ENCODE measurements around the gene TMEM192. TPM values are rescaled to one million over a fixed set of nuclear protein-coding genes. Genes with fewer than 3 reads are reported as not detected.

The TMEM192 gene
- total RNA-seq, 1 donor, result 11.7 TPM

GRCh38 chr4:165124488-165124887 is 11.8 kb upstream of the TMEM192 start:
- H3K4me3 ChIP-seq (ENCODE audit: low read depth, low read length), result no peak overlapping the region
- TF ChIP-seq, protein P1, sequence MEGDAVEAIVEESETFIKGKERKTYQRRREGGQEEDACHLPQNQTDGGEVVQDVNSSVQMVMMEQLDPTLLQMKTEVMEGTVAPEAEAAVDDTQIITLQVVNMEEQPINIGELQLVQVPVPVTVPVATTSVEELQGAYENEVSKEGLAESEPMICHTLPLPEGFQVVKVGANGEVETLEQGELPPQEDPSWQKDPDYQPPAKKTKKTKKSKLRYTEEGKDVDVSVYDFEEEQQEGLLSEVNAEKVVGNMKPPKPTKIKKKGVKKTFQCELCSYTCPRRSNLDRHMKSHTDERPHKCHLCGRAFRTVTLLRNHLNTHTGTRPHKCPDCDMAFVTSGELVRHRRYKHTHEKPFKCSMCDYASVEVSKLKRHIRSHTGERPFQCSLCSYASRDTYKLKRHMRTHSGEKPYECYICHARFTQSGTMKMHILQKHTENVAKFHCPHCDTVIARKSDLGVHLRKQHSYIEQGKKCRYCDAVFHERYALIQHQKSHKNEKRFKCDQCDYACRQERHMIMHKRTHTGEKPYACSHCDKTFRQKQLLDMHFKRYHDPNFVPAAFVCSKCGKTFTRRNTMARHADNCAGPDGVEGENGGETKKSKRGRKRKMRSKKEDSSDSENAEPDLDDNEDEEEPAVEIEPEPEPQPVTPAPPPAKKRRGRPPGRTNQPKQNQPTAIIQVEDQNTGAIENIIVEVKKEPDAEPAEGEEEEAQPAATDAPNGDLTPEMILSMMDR (IDR thresholded peaks at IDR 0.05; ENCODE audit: insufficient read depth, low read depth, low read length), result no peak
- DNase-seq (ENCODE audit: low read depth), result no peak

GRCh38 chr4:165118256-165118909 is 5.7 kb upstream of the TMEM192 start:
- no peak for DNase-seq (ENCODE audit: low read depth)
- H3K4me3 ChIP-seq (ENCODE audit: low read depth, low read length), result no peak overlapping the region
- TF ChIP-seq, protein P1 (IDR thresholded peaks at IDR 0.05; ENCODE audit: insufficient read depth, low read depth, low read length), result no peak

DNA sequence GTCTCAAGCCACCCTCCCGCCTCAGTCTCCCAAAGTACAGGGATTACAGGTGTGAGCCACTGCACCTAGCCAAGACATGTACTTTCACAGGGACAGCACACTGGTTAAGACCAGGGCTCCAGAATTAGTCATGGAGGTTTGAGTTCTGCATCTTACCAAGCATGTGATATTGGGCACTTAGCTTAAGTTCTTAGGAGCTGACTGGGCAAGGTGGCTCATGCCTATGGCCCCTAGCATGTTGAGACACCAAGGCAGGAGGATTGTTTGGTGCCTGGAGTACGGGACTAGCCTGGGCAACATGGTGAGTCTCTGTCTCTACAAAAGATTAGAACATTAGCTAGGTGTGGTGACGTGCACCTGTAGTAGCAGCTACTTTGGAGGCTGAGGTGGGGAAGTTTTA is 2.6 kb upstream of the TMEM192 start:
- H3K4me3 ChIP-seq (ENCODE audit: low read depth, low read length), result no peak overlapping the region
- no peak for DNase-seq (ENCODE audit: low read depth)
- TF ChIP-seq, protein P1 (IDR thresholded peaks at IDR 0.05; ENCODE audit: insufficient read depth, low read depth, low read length), result no peak

GRCh38 chr4:165111906-165112367 is 723 bp downstream of the TMEM192 start:
- no peak for DNase-seq (ENCODE audit: low read depth)
- TF ChIP-seq, protein P1 (IDR thresholded peaks at IDR 0.05; ENCODE audit: insufficient read depth, low read depth, low read length), result no peak
- peak overlapping the region; percentile 89 for H3K4me3 ChIP-seq (ENCODE audit: low read depth, low read length)

DNA sequence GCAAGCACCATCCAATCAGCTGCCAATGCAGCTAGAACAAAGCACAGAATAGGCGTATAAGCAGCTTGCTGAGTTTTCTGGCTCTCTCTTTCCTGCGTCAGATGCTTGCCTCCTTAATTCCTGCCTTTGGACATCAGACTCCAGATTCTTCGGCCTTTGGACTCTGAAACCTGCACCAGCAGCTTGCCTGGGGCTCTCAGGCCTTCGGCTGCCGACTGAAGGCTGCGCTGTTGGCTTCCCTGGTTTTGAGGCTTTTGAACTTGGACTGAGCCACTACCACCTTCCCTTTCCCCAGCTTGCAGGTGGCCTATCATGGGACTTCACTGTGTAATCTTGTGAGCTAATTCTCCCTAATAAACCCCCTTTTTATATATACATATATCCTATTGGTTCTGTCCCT is 6.1 kb downstream of the TMEM192 start:
- TF ChIP-seq, protein P1 (IDR thresholded peaks at IDR 0.05; ENCODE audit: insufficient read depth, low read depth, low read length), result no peak
- H3K4me3 ChIP-seq (ENCODE audit: low read depth, low read length), result no peak overlapping the region
- no peak for DNase-seq (ENCODE audit: low read depth)

GRCh38 chr4:165101641-165102040 is 11.0 kb downstream of the TMEM192 start:
- H3K4me3 ChIP-seq (ENCODE audit: low read depth, low read length), result no peak overlapping the region
- TF ChIP-seq, protein P1 (IDR thresholded peaks at IDR 0.05; ENCODE audit: insufficient read depth, low read depth, low read length), result no peak
- DNase-seq (ENCODE audit: low read depth), result no peak

GRCh38 chr4:165096776-165097175 is 15.9 kb downstream of the TMEM192 start:
- peak; percentile 65 for DNase-seq (ENCODE audit: low read depth)
- H3K4me3 ChIP-seq (ENCODE audit: low read depth, low read length), result no peak overlapping the region
- TF ChIP-seq, protein P1 (IDR thresholded peaks at IDR 0.05; ENCODE audit: insufficient read depth, low read depth, low read length), result peak; percentile 73
